Loucy (cell line): ENCODE data around the gene RCOR1.

Source experiments
- H2AFZ ChIP-seq: fragments of 200-600 bp; sonication (generic); 2 replicates; pipeline ENCODE4 v1.6.0; 2016; ENCODE audit warnings: antibody characterized with exemption, mild to moderate bottlenecking, low read length, moderate library complexity
- H3F3A ChIP-seq: fragments of 200-600 bp; 2 replicates; pipeline ENCODE4 v1.6.0; 2016; ENCODE audit warnings: antibody characterized with exemption, low read depth, mild to moderate bottlenecking
- H3K27me3 ChIP-seq: fragments of 200-600 bp; sonication (generic); 2 replicates; pipeline ENCODE4 v1.6.1; 2014; ENCODE audit warnings: low read length, mild to moderate bottlenecking; ENCODE audit not compliant: insufficient read depth, poor library complexity, severe bottlenecking
- H3K36me3 ChIP-seq: fragments of 200-600 bp; sonication (generic); 2 replicates; pipeline ENCODE4 v1.6.1; 2016; ENCODE audit warnings: low read length; ENCODE audit not compliant: insufficient read depth
- H3K4me1 ChIP-seq: fragments of 200-600 bp; sonication (generic); 2 replicates; pipeline ENCODE4 v1.5.1; 2014; ENCODE audit warnings: low read length, mild to moderate bottlenecking; ENCODE audit not compliant: insufficient read depth, poor library complexity, severe bottlenecking
- H3K4me2 ChIP-seq: fragments of 200-600 bp; sonication (generic); 2 replicates; pipeline ENCODE4 v1.6.0; 2014; ENCODE audit warnings: antibody characterized with exemption, low read length, low read depth, mild to moderate bottlenecking; ENCODE audit not compliant: poor library complexity, severe bottlenecking
- H3K4me3 ChIP-seq: fragments of 200-600 bp; sonication (generic); 2 replicates; pipeline ENCODE4 v1.5.1; 2014; ENCODE audit warnings: low read length, mild to moderate bottlenecking, mixed read lengths; ENCODE audit not compliant: poor library complexity, severe bottlenecking
- H3K79me2 ChIP-seq: fragments of 200-600 bp; sonication (generic); 2 replicates; pipeline ENCODE4 v1.6.1; 2014; ENCODE audit warnings: low read length; ENCODE audit not compliant: insufficient read depth
- H3K9ac ChIP-seq: fragments of 200-600 bp; sonication (generic); 2 replicates; pipeline ENCODE4 v1.6.0; 2014; ENCODE audit warnings: mild to moderate bottlenecking, low read depth, low read length, moderate library complexity; ENCODE audit not compliant: poor library complexity, severe bottlenecking
- H3K9me2 ChIP-seq: fragments of 200-600 bp; sonication (generic); replicated peaks from 2 replicates; pipeline ENCODE4 v1.6.1; 2016; ENCODE audit warnings: low read depth, low read length, mixed read lengths
- H3K9me3 ChIP-seq: fragments of 200-600 bp; sonication (generic); 2 replicates; pipeline ENCODE4 v1.6.1; 2014; ENCODE audit warnings: mild to moderate bottlenecking, antibody characterized with exemption, low read length, low read depth; ENCODE audit not compliant: insufficient read depth
- H4K20me1 ChIP-seq: fragments of 200-600 bp; sonication (generic); 2 replicates; pipeline ENCODE4 v1.6.0; 2014; ENCODE audit warnings: antibody characterized with exemption, low read length, mild to moderate bottlenecking; ENCODE audit not compliant: insufficient read depth, poor library complexity, severe bottlenecking
- EZH2phosphoT487 ChIP-seq: fragments of 200-600 bp; IDR thresholded peaks from 2 replicates; pipeline ENCODE4 v1.6.1; 2018; ENCODE audit warnings: antibody characterized with exemption, mild to moderate bottlenecking, moderate library complexity, borderline replicate concordance
- TF ChIP-seq, protein P1 (sequence below): fragments of 200-600 bp; sonication (generic); conservative IDR thresholded peaks from 2 replicates; pipeline ENCODE4 v1.5.1; 2014; ENCODE audit warnings: mild to moderate bottlenecking, antibody characterized with exemption, low read length

RCOR1 gene

DNA sequence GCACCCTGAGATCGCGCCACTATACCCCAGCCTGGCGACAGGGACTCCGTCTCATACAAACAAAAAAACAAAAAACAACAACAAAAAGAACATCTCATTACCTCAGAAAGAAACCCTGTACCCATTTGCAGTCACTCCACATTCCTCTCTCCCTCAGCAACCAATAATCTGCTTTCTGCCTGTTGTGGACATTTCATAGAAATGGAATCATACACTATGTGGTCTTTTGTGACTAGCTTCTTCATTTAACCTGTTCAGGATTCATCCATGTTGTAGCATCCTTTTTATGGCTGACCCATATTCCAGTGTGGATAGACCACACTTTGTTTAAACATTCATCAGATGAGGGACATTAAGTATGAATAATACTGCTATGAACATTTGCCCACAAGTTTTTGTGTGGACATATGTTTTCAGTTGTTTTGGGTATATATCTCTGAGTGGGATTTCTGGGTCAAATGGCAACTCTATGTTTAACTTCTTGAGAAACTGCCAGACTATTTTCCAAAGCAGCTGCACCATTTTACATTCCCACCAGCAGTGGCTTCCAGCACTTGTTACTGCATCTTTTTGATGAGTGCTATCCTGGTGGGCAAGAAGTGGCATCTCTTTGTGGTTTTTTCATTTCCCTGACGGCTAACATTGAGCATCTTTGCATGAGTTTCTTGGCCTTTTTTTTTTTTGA lies 5.9 kb upstream of the RCOR1 start:
- TF ChIP-seq, protein P1, sequence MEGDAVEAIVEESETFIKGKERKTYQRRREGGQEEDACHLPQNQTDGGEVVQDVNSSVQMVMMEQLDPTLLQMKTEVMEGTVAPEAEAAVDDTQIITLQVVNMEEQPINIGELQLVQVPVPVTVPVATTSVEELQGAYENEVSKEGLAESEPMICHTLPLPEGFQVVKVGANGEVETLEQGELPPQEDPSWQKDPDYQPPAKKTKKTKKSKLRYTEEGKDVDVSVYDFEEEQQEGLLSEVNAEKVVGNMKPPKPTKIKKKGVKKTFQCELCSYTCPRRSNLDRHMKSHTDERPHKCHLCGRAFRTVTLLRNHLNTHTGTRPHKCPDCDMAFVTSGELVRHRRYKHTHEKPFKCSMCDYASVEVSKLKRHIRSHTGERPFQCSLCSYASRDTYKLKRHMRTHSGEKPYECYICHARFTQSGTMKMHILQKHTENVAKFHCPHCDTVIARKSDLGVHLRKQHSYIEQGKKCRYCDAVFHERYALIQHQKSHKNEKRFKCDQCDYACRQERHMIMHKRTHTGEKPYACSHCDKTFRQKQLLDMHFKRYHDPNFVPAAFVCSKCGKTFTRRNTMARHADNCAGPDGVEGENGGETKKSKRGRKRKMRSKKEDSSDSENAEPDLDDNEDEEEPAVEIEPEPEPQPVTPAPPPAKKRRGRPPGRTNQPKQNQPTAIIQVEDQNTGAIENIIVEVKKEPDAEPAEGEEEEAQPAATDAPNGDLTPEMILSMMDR = no peak
- TF ChIP-seq EZH2phosphoT487 = no peak
- no peak overlapping the region for H3K4me2 ChIP-seq

DNA sequence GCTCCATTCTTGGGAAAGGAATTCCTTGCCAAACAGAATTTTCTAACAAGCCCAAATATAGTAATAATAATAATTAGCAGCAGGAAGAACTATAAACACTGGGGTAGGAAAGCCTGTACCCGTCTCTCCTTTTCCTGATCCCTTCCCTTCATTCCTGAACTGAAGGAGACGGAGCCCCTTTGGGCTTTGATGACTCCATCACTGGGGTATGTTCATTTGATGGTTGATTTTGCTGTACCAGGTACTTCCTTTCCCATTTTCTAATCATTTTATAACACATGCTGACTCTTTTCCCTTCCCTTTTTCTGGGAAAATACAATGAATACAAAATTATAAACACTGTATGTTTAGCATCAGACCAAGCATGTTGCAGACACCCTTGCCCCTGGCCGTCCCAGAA lies 3.6 kb upstream of the RCOR1 start:
- no peaks in the 10 kb centered on the region for H3K9me2 ChIP-seq
- no peak overlapping the region for H2AFZ ChIP-seq
- H3K79me2 ChIP-seq = peaks cover 21% of the 10 kb centered on the region
- H3K4me1 ChIP-seq = peaks cover 13% of the 10 kb centered on the region
- no peaks in the 10 kb centered on the region for H3K9me3 ChIP-seq
- no peak overlapping the region for H3K9ac ChIP-seq
- peaks cover 9% of the 10 kb centered on the region for H4K20me1 ChIP-seq
- H3K27me3 ChIP-seq = no peaks in the 10 kb centered on the region
- H3K4me3 ChIP-seq = no peak overlapping the region
- no peaks in the 10 kb centered on the region for H3F3A ChIP-seq
- no peak for TF ChIP-seq EZH2phosphoT487
- TF ChIP-seq, protein P1 = no peak
- H3K4me2 ChIP-seq = no peak overlapping the region
- H3K36me3 ChIP-seq = no peaks in the 10 kb centered on the region

More for the DNA sequence above, 5.9 kb upstream of the RCOR1 start:
- Histone ChIP-seq H3K79me2 (peaks cover 11% of the 10 kb centered on the region), H2AFZ (no peak overlapping the region), H3F3A (no peaks in the 10 kb centered on the region), H3K4me3 (no peak overlapping the region), H3K9me2 (no peaks in the 10 kb centered on the region), H3K27me3 (no peaks in the 10 kb centered on the region), H3K9me3 (no peaks in the 10 kb centered on the region), H3K36me3 (no peaks in the 10 kb centered on the region), H4K20me1 (no peaks in the 10 kb centered on the region), H3K9ac (no peak overlapping the region), H3K4me1 (peaks cover 11% of the 10 kb centered on the region)

DNA sequence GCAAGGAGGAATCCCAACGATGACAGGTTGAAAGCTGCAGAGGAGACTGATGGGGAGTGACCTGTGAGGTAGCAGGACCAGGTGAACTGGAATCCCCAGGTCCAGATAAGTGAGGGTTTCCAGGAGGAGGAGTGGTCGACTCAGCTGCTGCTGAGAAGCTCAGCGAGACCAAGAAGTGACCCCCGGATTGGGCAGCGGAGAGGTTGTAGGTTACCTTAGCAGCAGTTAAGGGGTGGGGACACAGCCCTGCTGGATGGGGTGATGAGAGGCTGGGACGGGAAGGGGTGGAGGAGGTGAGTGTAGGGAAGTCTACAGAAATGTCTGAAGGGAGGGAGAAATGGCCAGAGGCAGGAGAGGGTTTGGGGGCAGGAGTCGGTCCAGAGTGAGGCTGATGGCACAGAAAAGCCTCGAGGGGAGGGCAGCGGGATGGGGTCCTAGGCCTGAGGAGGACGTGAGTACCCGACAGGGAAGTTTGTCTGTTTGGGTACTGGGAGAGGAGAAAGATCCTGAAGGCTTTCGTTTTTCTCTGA lies 2.6 kb upstream of the RCOR1 start:
- Histone ChIP-seq H3K9ac (no peak overlapping the region), H3K9me2 (no peaks in the 10 kb centered on the region), H3F3A (no peaks in the 10 kb centered on the region), H3K27me3 (no peaks in the 10 kb centered on the region), H3K4me1 (peaks cover 22% of the 10 kb centered on the region), H3K9me3 (no peaks in the 10 kb centered on the region), H3K36me3 (no peaks in the 10 kb centered on the region), H3K79me2 (peaks cover 31% of the 10 kb centered on the region), H3K4me2 (no peak overlapping the region), H2AFZ (no peak overlapping the region), H3K4me3 (no peak overlapping the region), H4K20me1 (peaks cover 17% of the 10 kb centered on the region)
- TF ChIP-seq, protein P1 = no peak
